NCI-H2171 treated with DMSO at 0.1 percent for 48 hours (cell line): Measurements from ENCODE around the gene SLC9A9.
A peak's percentile ranks its signal among the peaks of the same experiment; 100 is the strongest.

Source experiments
- DNase-seq: peaks from one replicate; lab custom pipeline; 2025; lab: John Stamatoyannopoulos, UW

The SLC9A9 gene

DNA sequence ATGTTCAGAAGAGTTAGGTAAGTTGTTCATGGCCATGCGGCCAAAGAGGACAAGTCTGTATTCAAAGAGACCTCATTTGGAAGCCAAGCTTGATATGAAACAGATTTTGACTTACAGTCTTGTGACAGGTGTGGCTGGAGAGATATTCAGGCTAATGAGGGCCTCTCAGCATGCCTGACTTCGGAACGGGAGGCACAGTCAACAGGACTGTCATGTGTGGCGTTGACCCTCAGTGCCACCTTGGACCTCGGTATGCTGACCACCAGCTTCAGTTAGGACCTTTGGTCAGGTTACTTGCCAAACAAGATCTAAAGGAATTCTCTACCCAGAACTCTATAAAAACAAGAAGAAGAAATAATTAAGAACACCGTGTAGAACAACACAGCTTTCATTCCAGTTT is 604.6 kb downstream of the SLC9A9 start:
- no peak for DNase-seq

DNA sequence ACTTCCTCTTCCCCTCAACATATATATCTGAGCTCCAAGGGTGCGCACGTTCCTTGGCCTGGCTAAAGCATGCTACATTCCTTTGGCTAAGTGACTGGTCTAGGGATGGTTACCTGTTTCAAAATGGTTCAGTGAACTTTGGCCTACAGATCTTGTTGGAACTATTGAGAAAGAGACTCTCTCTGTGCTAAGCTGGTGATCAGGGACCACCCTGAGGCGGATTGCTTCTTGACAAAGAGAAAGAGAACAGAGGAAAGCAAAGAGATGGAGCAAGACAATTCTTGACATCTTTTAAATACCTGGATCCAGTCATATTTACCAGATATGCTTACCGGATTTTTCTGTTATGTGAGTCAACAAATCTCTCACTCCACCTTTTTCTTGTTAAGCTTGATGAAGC is 605.6 kb downstream of the SLC9A9 start:
- no peak for DNase-seq

DNA sequence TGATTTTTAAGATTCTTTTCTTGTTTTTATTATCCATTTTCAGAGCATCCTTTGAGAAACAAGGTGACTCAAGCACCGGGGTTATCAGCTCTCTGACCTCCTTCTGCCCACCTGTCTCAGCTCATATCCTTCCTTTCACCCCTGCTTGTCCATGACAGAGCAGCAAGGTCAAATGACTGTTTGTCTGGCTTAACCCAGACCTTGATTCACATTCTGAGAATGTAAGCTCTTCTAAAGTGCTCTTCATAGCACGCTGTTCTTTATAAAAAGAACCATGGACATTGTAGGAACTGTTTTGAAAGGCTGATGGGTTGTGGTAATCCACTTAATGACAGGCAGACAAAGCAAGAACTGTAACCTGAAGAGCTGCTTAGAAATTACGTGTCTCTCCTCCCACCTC is 606.2 kb downstream of the SLC9A9 start:
- no peak for DNase-seq

DNA sequence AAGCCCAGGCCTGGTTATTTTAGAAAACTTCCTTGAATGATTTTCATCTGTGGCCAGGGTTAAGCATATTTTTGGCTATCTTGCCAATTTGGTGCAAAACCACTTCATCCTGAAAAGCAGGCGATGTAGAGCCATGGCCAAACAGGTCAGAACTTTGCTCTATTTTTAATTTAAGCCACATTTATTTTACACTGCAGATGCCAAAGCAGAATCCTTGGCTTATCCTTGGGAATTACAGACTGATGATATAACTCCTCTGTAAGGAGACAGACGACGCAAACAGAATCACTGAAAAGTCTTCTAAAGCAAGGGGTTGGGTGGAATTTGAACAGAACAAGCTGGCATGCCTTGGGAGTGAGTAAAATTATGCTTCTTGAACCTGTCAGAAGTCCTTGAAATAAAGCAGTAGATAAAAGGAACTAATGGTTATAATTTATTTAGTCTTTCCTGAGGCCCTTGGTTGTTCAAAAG is 606.8 kb downstream of the SLC9A9 start:
- DNase-seq = no peak

DNA sequence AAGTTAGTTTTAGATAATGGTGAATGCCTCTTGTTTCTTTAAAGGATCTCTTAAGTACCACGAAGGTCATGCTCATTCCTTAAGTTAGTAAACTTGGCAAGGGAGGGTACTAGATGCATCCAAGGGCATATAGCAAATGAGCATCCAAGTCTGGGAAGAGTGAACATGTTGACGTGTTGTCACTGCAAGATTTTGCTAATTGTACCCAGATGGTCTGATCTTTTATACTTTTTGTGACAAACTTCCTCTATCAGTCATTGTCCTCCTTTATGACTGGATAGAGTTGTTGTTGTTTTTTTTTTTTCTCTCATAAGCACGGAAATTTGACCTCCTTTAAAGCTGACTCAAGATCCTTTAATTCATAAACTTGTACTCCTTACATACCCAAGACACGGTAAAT is 607.4 kb downstream of the SLC9A9 start:
- DNase-seq = no peak

DNA sequence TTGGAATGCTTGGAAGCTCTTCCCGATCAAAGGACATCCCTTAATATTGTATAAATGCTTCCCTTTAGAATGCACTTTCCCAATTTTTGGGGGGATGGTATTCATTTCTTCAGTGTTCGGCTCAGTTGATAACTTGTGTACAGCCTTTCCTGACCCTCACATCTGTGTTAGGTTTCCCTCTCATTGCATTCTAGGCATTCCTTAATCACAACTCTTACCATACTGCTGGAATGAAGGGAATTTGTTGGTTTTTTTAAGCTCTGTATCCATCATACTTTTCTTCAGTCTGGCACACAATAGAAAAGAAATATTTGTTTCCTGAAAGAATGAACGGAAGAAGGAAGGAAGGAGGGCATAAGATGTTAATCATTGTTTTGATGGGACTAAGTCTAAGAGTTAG is 609.2 kb downstream of the SLC9A9 start:
- DNase-seq = no peak

DNA sequence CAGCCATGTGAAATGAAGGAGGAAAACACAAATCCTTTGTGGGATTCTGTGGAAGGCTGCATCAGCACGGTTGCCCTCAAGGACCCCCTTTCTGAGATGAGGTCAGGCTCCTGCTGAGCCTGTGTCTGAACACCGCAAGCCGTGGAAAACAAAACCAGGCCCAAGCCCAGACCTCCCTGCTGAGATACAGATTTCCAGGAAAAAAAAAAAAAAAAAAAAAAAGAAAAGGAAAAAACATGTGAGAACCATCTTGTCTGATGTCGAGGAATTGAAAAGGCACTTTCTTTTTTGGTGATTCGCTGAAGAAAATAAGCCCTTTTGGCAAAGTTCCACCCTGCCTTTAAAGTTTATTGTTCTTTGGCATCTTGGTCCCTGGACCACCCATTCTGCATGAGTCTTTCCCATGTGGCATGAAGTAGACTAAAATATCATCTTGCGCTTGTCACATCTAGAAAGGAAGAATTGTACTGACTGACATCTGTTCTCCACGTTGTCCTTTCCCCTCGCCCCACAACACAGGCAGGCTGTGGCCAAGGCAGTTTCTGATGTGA is 611.1 kb downstream of the SLC9A9 start:
- peak; percentile 65 for DNase-seq

DNA sequence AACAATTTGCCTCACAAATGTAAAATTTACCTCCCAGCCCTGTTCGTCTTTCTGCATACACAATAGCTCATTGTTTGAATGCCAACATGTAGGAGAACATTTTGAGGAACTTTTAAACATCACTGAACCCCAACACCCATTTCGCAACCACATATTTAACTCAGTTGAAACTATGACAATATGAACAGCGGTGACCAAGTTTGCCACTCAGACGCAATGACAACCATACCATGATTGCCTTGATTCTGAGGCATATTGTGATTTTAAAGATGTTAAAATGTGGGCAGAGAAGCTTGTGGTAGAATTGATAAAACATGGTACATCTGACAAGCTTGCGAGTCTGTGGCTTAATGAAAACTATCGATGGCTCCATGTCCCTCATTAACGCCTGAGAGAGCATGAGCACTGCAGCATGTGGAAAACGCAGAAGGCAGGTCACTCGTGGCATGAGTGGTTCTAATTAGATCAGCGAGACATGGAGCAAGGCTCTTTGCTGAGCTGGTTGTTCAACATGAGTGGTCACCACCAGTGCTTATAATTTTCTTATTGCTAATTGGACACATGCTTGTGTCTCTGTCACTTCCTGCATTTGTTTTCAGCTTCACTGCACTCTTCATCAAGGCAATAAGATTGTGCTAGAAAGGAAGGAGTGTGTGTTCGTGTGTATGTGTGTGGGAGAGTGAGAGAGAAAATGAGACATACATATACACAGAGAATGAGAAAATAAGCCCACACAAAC is 611.9 kb downstream of the SLC9A9 start:
- no peak for DNase-seq

DNA sequence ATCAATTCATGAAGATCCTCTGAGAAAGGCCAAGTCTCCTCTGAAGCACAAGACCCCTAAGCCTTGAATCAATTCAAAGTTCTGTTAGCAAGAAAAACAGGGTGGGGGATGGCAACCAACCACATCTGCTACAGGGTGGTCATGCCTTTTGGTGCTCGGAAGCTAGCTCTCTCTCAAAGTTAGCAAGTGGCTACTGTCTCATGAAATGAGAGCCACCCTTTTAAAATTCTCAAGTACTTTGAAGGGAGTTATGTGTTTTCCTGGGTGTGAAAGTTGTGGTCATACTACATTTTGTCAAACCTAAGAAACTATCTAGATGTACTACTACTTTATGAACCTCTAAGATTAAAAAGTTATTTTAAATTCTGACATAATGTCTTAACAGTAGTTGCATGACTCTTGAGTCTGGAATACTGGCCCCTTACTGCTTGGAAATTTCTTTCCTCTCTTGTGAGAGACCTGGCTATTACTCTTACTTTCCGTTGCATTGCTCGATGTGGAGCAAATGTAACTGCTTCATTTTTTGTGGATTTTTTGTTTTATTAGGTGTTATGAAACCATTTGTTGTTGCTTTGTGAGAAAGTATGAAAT is 612.6 kb downstream of the SLC9A9 start:
- DNase-seq = no peak

DNA sequence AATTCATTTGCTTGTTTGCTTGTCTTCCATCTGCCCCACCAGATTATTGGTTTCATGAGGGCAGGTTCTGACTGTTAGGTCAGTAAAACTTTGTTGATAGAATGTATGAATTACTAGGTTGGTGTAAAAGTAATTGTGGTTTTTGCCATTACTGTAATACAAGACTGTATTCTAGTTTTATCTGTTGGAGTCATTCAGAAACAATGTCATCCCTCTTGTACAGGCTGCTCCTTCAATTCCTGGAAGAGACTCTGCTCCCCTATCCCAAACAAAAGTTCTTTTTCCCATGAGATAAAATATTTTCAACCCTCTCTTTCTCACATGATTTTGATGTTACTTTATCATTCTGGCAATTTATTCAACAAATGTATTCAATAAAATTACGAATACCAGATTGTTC is 613.7 kb downstream of the SLC9A9 start:
- DNase-seq = no peak

DNA sequence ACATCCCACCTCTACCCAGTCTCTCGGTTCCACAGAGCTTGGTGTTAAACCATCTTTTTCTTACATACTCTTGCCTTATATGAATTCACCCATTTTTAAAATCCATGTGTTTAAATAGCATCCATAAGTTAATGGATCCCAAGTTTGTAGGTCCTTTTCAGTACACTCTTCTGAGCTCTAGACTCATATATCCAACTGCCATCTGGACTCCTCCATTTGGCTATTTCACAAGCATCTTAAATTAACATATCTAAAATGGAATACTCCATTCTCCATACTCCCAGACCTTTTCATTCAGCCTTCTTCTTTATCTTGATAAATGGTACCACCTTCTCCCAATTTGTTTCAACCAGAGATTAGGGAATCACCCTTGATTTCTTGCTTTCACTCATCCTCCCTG is 615.3 kb downstream of the SLC9A9 start:
- peak; percentile 50 for DNase-seq

DNA sequence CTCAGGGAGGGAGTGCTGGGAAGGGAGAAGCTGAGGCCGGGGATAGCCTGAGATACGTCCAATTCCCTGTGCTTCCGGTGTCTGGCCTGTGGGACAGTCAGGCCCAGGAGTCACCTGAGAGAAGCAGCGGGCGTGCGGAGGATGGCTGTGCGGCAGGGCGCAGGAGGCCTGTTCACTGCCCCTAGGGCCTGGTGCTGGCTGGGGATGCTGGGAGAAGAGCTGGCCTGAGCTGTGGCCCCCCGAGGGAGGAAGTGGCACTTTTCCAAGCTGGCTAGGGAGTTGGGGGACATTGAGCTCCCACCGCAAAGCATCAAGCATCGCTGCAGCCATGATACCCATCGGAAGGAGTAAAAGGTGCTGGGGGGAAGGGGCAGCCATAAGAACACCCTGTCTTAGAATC is 619.9 kb downstream of the SLC9A9 start:
- no peak for DNase-seq

DNA sequence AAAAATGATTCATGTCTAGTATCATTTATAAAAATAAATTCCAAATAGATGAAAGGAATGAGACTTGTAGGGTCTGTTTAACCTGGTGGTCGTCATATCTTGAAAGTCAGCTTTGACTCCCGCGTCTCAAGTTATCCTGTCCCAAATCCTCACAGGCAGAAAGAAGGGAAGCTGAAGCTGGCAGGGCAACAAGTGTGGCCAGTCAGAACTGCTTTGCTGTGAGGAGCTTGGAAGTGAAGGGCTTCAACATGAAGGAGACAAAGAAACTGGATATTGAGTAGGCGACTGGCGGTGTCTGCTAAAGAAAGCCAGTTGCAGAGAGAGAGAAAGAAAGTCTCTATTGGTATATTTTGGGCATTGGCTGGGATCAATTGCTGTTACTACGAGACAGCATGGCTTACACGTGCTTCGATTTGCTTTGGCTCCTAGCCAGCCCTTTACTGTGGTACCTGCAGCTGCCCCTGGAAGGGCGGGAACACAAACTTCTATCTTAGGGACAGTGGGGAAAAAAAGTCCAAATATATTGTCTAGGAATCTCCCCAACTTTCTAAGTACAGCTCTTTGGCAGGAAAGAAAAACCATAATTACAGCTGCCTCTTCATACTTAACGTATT is 621.5 kb downstream of the SLC9A9 start:
- peak; percentile 52 for DNase-seq

DNA sequence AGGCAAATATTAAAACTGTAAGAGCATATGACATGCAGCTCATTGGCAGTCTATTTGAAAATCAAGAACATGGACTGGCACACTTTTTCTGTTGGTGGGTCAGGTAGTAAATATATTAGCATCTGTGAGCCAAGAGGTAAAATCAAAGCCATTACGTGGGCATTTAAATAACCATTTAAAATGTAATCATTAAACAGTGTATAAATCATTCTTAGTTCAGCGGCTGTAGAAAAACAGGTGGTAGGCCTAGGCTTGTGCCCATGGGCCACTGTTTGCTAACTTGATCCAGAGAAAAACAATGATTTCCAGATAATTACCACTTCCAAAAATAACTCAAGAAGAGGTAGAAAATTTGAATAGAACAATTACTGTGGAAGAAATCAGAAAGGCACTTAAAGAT is 623.6 kb downstream of the SLC9A9 start:
- peak; percentile 18 for DNase-seq

DNA sequence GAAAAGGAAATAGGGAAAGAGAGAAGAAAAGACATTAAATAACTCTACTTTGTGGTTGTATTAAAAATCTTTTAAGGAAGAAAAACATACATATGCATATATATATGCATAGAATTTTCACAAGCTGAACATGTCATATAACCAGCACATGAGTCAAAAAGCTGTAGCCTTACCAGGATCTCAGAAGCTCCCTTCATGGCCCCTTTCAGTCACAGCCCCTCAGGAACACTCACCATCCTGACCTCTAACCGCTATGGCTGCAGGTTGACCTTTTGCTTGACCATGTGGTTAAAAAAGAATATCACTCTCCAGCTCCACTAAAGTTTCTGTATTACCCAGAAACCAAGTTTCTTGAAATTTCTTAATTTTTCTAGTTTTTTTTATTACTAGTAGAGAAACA is 625.3 kb downstream of the SLC9A9 start:
- DNase-seq = no peak

DNA sequence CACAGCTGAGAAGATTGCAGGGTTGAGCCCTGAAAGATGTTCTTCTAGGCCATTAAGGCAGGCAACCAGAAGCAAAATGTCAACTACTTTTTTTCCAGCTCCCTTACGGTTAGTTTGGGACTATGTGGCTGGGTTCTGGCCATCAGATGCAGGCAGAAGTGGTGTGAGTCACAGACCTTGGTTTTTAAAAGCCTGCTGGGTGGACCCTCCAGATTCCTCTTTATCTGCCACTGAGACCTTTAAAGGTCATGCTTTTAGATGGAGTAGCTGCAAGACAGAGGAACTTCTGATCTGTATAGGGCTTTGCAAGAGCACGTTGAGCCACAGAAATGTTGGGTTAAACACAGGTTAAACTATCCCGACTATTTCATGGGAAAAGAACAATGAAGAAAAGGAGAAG is 625.8 kb downstream of the SLC9A9 start:
- no peak for DNase-seq

DNA sequence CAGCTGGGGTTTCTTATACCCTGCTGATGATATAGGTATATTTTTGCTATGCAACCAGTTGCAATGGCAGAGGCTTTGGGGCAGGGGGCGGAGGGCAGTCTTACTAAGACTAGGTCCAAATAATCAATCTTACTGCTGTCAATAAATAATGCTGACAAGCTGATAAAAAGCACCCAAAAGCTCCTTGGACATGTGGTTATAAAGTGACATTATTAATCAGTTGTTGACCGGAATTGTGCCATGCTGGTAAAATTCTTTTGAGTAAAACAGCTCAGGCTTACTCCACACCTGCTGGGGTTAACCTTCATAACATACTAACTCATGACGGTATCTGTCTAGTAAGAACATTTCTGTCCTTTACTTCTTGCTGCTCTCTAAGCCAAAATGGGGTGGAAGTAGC is 626.8 kb downstream of the SLC9A9 start:
- no peak for DNase-seq

DNA sequence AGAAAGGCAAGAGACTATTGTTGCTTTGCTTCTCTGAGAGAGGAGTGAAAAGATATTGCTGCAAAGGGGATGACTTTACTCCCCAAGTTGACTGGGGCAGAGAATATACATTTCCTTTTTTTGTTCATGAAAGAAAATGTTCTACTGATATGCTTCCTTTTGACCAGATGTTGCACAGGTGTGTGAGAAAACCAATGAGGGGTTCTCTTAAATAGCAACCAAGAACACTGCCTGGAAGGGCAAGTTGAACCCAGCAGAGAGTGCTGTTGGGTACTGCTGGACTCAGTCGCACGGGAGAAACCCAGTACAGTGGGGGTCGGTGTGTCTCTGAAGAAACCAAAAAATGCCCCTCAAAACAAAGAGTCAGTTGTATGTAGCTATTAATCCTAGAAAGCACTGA is 627.5 kb downstream of the SLC9A9 start:
- no peak for DNase-seq

DNA sequence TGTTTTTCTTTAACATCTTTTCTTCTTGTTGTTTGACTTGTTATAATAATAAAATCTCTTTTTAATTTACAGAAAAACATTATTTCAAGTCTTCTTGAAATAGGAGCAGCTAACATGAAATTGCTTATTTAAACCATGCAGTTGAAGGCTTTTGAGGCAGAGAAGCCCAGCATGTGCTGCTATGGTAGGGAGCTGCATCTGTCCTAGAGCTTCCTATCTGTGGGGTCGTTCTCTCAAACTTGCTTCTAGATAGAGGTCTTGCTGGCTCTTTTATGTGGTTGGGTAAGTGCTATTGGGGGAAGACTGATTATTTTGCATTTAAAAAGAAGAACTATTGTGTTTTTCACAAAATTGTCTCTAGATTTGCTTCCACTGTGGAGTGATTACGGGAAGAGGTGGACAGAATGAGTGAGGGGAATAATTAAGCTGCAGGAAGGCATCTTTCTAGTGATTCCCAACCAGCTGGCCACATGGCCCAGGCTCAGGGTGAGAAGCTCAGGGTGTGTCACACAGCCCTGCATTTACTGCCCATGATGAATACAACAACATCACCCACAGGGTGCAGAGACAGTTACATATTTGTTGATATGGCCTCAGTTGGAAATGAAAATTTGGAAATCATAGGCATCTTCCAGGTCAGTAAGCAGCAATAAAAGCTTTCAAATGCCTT is 630.0 kb downstream of the SLC9A9 start:
- DNase-seq = no peak

DNA sequence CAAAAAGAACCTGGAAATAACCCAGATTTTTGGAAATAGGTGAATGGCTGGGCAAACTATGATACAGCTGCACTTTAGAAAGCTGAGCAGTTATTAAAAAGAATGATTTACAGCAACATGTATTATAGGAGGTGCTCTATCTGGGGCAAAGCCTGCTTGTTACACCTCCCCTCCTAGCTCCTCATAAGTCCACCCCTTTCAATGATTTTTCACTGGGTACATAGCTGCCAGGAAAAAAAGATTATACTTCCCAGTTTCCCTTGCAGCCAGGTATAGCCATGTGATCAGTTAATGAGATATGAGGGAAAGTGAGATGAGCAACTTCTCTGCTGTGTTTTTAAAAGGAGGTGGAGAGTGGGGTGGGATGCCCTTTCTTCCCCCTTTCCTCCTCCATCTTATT is 631.0 kb downstream of the SLC9A9 start:
- no peak for DNase-seq

DNA sequence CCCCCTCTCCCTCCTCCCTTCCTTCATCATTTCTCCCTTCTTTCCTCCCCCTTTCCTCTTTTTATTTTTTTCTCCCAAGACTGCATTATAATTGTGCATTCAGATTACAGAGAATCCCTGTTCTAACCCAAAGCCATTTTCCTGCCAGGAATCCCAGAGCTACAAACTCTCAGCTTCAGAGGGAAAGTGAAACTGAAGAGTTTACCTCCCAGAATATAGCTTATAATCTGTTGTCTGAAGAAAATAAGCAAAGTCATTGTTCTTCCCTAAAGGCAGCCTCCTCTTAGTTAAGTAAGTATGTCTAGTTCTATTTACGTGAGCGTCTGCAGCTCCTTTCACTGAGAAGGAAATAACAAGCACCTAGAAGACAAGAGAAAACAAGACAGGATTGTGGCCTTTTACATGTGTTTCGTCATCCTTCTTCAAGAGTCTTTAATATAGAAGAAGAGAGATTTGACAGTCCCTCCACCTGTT is 631.5 kb downstream of the SLC9A9 start:
- no peak for DNase-seq
